ENCODE results near the gene SLC30A5.

Gene SLC30A5

DNA sequence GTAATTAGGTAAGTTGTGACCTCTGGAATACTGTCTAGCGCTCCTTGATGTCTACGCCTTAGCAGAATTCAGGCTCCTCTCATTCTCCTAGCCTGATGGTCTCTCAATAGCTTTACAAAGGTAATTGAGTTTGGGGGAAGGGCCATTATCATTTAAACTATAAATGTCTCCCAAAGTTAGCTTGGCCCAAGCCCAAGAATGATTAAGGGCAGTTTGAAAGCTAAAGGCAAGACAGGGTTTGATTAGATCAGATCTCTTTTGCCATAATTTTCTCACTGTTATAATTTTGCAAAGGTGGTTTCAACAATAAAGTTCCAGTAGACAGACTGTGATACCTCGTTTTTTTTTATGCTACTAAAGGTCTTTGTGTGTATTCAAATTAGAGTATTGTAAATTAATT is 3.7 kb upstream of the SLC30A5 start:
- Histone ChIP-seq H3K27ac (no peak overlapping the region), H3K9me3 (no peaks in the 10 kb centered on the region), H3K36me3 (no peaks in the 10 kb centered on the region), H3K27me3 (no peaks in the 10 kb centered on the region), H3K4me1 (ENCODE audit: control insufficient read depth in 1 of 2, insufficient read depth in 1 of 2, low read depth in 1 of 2, low read length in 1 of 2) (peaks cover 7 to 12% of the 10 kb centered on the region in 2 experiments), H3K4me3 (ENCODE audit: low read depth in 1 of 2, low read length in 1 of 2) (no peak overlapping the region)
- TF ChIP-seq, protein P1, sequence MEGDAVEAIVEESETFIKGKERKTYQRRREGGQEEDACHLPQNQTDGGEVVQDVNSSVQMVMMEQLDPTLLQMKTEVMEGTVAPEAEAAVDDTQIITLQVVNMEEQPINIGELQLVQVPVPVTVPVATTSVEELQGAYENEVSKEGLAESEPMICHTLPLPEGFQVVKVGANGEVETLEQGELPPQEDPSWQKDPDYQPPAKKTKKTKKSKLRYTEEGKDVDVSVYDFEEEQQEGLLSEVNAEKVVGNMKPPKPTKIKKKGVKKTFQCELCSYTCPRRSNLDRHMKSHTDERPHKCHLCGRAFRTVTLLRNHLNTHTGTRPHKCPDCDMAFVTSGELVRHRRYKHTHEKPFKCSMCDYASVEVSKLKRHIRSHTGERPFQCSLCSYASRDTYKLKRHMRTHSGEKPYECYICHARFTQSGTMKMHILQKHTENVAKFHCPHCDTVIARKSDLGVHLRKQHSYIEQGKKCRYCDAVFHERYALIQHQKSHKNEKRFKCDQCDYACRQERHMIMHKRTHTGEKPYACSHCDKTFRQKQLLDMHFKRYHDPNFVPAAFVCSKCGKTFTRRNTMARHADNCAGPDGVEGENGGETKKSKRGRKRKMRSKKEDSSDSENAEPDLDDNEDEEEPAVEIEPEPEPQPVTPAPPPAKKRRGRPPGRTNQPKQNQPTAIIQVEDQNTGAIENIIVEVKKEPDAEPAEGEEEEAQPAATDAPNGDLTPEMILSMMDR (IDR thresholded peaks at IDR 0.05) = no peak

DNA sequence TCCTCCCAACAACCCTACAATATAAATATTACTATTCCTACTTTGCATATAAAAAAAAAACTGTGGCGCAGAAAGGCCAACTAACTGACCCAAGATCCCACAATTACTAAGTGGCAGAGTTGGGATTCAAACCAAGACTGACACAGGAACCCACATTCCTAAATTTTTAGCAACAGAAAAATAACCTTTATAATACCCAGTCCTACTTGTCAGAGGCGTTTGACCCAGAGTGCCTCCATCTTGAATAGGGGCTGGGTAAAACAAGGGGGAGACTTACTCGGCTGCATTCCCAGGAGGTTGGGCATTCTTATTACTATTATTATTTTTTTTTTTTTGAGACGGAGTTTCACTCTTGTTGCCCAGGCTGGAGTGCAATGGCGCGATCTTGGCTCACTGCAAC is 2.0 kb upstream of the SLC30A5 start:
- no peaks in the 10 kb centered on the region for H3K9me3 ChIP-seq
- no peaks in the 10 kb centered on the region for H3K36me3 ChIP-seq
- no peak overlapping the region for H3K27ac ChIP-seq
- H3K27me3 ChIP-seq = no peaks in the 10 kb centered on the region
- TF ChIP-seq, protein P1 (IDR thresholded peaks at IDR 0.05) = no peak
- peaks cover 7 to 13% of the 10 kb centered on the region in 2 experiments for H3K4me1 ChIP-seq (ENCODE audit: control insufficient read depth in 1 of 2, insufficient read depth in 1 of 2, low read depth in 1 of 2, low read length in 1 of 2)
- H3K4me3 ChIP-seq (ENCODE audit: low read depth in 1 of 2, low read length in 1 of 2) = no peak overlapping the region

DNA sequence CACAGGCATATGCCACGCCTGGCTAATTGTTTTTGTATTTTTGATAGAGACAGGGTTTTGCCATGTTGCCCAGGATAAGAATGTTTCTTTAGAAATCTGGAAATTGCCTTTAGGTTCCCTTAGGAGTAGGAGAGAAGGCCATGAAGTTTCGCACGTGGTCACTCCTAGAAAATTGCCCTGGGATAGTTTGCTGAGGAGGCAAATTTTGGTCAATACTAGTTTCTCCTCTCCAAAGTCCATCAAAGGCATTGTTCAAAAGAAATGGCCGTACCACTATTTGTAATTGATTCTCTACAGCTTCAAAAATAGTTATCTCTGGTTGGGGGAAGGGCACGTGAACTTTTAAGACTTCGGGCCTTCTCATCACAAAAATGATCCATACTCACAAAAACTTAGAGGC is 845 bp upstream of the SLC30A5 start:
- TF ChIP-seq, protein P1 (IDR thresholded peaks at IDR 0.05) = no peak
- Histone ChIP-seq H3K27me3 (no peaks in the 10 kb centered on the region), H3K4me3 (ENCODE audit: low read depth in 1 of 2, low read length in 1 of 2) (no peak overlapping the region), H3K9me3 (no peaks in the 10 kb centered on the region), H3K27ac (no peak overlapping the region), H3K4me1 (ENCODE audit: control insufficient read depth in 1 of 2, insufficient read depth in 1 of 2, low read depth in 1 of 2, low read length in 1 of 2) (peaks cover 7 to 13% of the 10 kb centered on the region in 2 experiments), H3K36me3 (no peaks in the 10 kb centered on the region)

DNA sequence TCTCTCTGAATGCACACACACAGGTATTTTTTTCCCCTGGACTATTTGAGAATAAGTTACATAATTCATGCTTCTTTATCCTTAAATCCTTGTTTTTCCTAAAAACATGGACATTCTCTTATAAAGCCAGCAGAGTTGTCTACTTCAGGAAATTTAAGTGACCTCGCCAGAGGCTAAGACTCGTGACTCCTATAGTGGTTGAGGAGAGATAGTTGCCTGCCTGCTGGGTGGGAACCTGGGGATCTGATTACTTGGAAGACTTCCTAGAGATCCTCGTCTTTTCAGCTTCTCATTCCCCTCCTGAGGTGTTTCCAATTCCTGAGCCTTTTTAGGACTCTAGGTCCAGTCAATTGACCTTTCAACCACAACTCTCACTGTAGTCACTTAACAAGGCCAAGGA is 5.5 kb downstream of the SLC30A5 start:
- Histone ChIP-seq H3K27me3 (no peaks in the 10 kb centered on the region), H3K4me3 (ENCODE audit: low read depth in 1 of 2, low read length in 1 of 2) (no peak overlapping the region), H3K27ac (no peak overlapping the region), H3K4me1 (ENCODE audit: control insufficient read depth in 1 of 2, insufficient read depth in 1 of 2, low read depth in 1 of 2, low read length in 1 of 2) (peaks cover 7 to 10% of the 10 kb centered on the region in 2 experiments), H3K9me3 (no peaks in the 10 kb centered on the region), H3K36me3 (peaks cover 9% of the 10 kb centered on the region)
- TF ChIP-seq, protein P1 (IDR thresholded peaks at IDR 0.05) = no peak

DNA sequence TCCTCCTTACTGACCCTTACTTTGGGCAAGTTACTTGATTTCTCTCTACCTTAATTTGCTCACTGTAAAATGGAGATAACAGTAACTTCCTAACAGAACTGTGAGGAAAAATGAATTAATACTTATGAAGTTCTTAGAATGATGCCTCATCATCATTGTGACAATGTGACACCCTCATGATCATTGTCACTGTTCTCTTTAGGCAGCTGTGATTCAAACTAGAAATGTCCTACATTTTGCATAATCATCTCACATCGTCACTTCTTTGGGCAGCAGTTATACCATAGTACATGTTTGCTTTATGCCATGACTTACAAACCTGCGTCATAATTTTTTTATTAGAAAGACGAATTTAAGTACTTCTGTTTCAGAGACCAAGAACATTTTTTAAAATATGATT is 9.7 kb downstream of the SLC30A5 start:
- Histone ChIP-seq H3K36me3 (peaks cover 14% of the 10 kb centered on the region), H3K27ac (no peak overlapping the region), H3K4me1 (ENCODE audit: control insufficient read depth in 1 of 2, insufficient read depth in 1 of 2, low read depth in 1 of 2, low read length in 1 of 2) (peaks cover 0 to 11% of the 10 kb centered on the region in 2 experiments), H3K4me3 (ENCODE audit: low read depth in 1 of 2, low read length in 1 of 2) (no peak overlapping the region), H3K9me3 (no peaks in the 10 kb centered on the region), H3K27me3 (no peaks in the 10 kb centered on the region)
- TF ChIP-seq, protein P1 (IDR thresholded peaks at IDR 0.05) = no peak
